GM19099 (cell line): Measurements from ENCODE around the gene NLRP6.

Source experiments
- POLR2A ChIP-seq: IDR thresholded peaks from 3 replicates; pipeline ENCODE4 v1.6.1; 2011; ENCODE audit warnings: low read depth; ENCODE audit not compliant: insufficient read length; ENCODE audit errors: extremely low read depth

NLRP6 gene

DNA sequence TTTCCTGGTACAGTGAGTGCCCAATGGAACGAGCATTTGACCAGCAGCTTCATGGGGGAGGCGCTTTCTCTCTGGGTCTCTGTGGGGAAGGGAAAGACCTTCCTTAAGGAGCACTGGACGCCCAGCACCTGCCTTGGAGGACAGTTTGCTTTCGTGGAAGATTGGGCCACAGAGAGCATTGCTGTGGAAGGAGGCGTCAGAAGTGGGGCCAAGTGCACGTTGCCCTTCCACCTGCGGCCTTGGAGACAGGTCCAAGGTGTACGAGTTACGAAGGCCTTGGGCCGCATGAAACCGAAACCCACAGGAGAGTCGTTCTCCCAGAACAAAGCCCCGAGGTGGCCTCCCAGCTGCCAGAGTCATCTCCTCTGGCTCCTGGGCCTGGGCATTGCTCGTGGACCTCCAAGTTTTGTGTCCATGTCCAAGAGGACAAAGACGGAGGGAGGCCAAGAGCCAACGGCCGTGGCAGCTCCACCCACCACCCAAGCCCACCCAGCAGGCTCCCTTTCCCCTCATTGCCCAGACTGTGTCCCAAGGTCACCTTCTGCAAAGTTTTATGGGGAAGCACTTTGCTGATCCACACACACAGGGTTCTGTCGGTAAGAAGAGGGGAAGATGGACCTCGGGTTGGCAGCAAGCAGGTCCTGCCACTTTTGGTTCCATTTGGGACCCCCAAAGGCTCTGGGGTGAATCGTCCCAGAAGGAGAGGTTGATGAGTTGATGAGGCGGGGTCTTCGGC, 5.8 kb upstream of the NLRP6 start:
- TF ChIP-seq POLR2A, result no peak

DNA sequence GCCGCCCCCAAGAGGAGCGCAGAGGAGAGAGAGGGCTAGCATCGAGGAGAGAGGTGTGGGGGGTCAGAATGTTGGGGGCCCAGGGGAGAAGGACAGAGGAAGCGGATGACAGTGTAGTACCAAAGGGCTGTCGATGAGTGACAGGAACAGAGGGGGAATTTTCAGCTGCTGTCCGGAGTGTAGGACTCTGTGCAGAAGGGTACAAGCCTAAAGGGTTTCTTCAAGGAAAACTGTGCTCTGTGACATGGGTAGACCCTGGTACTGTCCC, 5.3 kb upstream of the NLRP6 start:
- TF ChIP-seq POLR2A, result no peak

GRCh38 chr11:276219-276618, 2.0 kb upstream of the NLRP6 start:
- TF ChIP-seq POLR2A, result no peak

GRCh38 chr11:279040-279965, 1.1 kb downstream of the NLRP6 start:
- TF ChIP-seq POLR2A, result no peak

GRCh38 chr11:279966-280705, 1.9 kb downstream of the NLRP6 start:
- no peak for TF ChIP-seq POLR2A

DNA sequence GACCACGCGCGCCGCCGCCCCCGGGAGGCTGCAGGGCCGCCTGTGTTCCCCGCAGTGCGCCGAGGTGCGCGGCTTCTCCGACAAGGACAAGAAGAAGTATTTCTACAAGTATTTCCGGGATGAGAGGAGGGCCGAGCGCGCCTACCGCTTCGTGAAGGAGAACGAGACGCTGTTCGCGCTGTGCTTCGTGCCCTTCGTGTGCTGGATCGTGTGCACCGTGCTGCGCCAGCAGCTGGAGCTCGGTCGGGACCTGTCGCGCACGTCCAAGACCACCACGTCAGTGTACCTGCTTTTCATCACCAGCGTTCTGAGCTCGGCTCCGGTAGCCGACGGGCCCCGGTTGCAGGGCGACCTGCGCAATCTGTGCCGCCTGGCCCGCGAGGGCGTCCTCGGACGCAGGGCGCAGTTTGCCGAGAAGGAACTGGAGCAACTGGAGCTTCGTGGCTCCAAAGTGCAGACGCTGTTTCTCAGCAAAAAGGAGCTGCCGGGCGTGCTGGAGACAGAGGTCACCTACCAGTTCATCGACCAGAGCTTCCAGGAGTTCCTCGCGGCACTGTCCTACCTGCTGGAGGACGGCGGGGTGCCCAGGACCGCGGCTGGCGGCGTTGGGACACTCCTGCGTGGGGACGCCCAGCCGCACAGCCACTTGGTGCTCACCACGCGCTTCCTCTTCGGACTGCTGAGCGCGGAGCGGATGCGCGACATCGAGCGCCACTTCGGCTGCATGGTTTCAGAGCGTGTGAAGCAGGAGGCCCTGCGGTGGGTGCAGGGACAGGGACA, 2.7 kb downstream of the NLRP6 start:
- no peak for TF ChIP-seq POLR2A

DNA sequence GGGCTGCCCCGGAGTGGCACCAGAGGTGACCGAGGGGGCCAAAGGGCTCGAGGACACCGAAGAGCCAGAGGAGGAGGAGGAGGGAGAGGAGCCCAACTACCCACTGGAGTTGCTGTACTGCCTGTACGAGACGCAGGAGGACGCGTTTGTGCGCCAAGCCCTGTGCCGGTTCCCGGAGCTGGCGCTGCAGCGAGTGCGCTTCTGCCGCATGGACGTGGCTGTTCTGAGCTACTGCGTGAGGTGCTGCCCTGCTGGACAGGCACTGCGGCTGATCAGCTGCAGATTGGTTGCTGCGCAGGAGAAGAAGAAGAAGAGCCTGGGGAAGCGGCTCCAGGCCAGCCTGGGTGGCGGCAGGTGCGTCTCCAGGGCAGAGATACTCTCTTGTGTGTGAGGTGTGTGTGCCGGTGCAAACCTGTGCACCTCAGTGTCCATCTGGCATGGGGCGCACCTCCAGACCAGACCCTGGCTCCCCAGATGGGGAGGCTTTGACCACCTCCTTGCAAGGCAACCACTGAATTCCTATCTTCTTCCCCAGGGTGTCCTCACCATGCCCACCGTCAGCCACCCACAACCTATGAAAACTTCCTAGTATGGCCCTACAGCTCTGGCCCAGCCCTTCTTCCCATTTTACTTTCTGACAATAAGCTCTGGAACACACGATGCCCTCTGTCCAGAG, 3.4 kb downstream of the NLRP6 start:
- TF ChIP-seq POLR2A, result no peak

- TF ChIP-seq POLR2A, result no peak
These were observed 4.0 kb downstream of the NLRP6 start for GRCh38 chr11:282171-282570.

- TF ChIP-seq POLR2A, result no peak
These were observed 4.6 kb downstream of the NLRP6 start for GRCh38 chr11:282630-283360.

DNA sequence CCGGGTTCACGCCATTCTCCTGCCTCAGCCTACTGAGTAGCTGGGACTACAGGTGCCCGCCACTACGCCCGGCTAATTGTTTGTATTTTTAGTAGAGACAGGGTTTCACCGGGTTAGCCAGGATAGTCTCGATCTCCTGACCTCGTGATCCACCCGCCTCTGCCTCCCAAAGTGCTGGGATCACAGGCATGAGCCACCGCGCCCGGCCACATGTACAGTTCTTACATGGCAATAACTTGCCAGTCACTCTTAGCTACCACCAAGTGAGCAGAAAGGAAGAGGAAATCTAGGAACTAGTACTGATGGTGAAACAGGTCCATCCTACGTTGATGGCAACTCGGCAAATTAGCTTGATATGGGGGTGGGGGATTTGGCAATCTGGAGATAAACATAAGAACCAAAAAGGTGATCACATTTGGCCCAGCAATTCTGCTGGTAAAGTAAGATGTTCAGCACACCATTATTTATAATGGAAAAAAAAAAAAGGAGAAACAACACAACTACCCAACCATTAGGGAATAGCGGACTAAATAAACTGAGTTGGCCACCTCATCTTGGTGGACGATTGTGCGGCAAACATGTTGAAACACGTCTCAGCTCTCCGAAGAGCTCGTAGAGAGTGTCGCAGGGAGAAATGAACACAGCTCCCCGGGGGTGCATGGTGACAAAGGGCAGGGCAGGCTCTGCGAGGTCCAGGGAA, 5.3 kb downstream of the NLRP6 start:
- no peak for TF ChIP-seq POLR2A

- TF ChIP-seq POLR2A, result no peak
These were observed 6.2 kb downstream of the NLRP6 start for GRCh38 chr11:284105-285020.
